A549 (cell line): ENCODE measurements around the gene SRGAP3. TPM values are rescaled to one million over a fixed set of nuclear protein-coding genes. Genes with fewer than 3 reads are reported as not detected.

ENCODE experiments used
- ATAC-seq, 2 experiments: fragments of 200-7000 bp in 1 of 2; fragments of >200 bp in 1 of 2; cut with Nextera tagmentation in 1 of 2; cut with Tn5 transposase in 1 of 2; 3 replicates each; pipeline versions ENCODE4 v1.8.0 to v1.9.1; 2018 to 2020; ENCODE audit warnings: mild to moderate bottlenecking in 1 of 2, moderate library complexity in 1 of 2
- CTCF ChIA-PET: fragments of 300-600 bp; sonication (Branson Sonifier 250); formaldehyde crosslinking; extraction: SDS; loops from one replicate; lab custom pipeline; 2021; ENCODE audit warnings: antibody characterized with exemption, inconsistent platforms; lab: Yijun Ruan, JAX
- POLR2A ChIA-PET: fragments of 350-600 bp; formaldehyde crosslinking; extraction: SDS; loops from one replicate; lab custom pipeline; 2021; ENCODE audit warnings: antibody characterized with exemption, inconsistent platforms; lab: Yijun Ruan, JAX
- DNase-seq, 2 experiments: peaks; one replicate each; pipeline versions ENCODE4 v3.0.0 to v3.0.0-alpha.2; 2011 to 2016; ENCODE audit warnings: low read depth in 1 of 2, low spot score in 1 of 2
- FAIRE-seq: peaks from 2 replicates; lab custom pipeline; 2011; peaks lifted over from hg19 to GRCh38; lab: Jason Lieb, UNC
- H3K27ac ChIP-seq, 2 experiments: fragments of >200 bp; sonication (Bioruptor Twin); formaldehyde crosslinking; 3 replicates each; pipeline ENCODE4 v1.5.1; 2016 to 2017
- H3K4me1 ChIP-seq: fragments of >200 bp; sonication (Bioruptor Twin); formaldehyde crosslinking; 3 replicates; pipeline ENCODE4 v1.6.1; 2016
- H3K4me2 ChIP-seq: fragments of >200 bp; sonication (Bioruptor Twin); formaldehyde crosslinking; 3 replicates; pipeline ENCODE4 v1.6.1; 2016
- H3K4me3 ChIP-seq: fragments of >200 bp; sonication (Bioruptor Twin); formaldehyde crosslinking; 3 replicates; pipeline ENCODE4 v1.5.1; 2016
- H3K9me3 ChIP-seq: fragments of >200 bp; sonication (Bioruptor Twin); formaldehyde crosslinking; 3 replicates; pipeline ENCODE4 v1.6.1; 2016
- BCL3 ChIP-seq: fragments of >200 bp; sonication (Bioruptor Twin); formaldehyde crosslinking; IDR thresholded peaks from 3 replicates; pipeline ENCODE4 v1.6.1; 2016
- BHLHE40 ChIP-seq: IDR thresholded peaks from 2 replicates; pipeline ENCODE4 v1.6.1; 2012; ENCODE audit warnings: low read depth, low read length, inconsistent platforms
- CBX8 ChIP-seq: fragments of 200-600 bp; sonication (generic); IDR thresholded peaks from 2 replicates; pipeline ENCODE4 v1.6.1; 2016
- CEBPB ChIP-seq, 2 experiments: fragments of >200 bp in 1 of 2; sonication (Bioruptor Twin) in 1 of 2; formaldehyde crosslinking in 1 of 2; IDR thresholded peaks; 2 replicates each; pipeline ENCODE4 v1.6.1; 2012 to 2016
- CHD2 ChIP-seq: fragments of 150-350 bp; IDR thresholded peaks from 2 replicates; pipeline ENCODE4 v1.6.1; 2014; ENCODE audit warnings: low read length; ENCODE audit not compliant: partially characterized antibody
- ESRRA ChIP-seq: fragments of 150-350 bp; IDR thresholded peaks from 2 replicates; pipeline ENCODE4 v1.6.1; 2014; ENCODE audit warnings: mild to moderate bottlenecking, low read length, borderline replicate concordance
- FOSB ChIP-seq: fragments of 250-450 bp; sonication (Bioruptor Pico); IDR thresholded peaks from 2 replicates; pipeline ENCODE4 v1.5.0; 2020; ENCODE audit warnings: mild to moderate bottlenecking, moderate library complexity
- KDM1A ChIP-seq: fragments of 200-600 bp; sonication (generic); IDR thresholded peaks from 2 replicates; pipeline ENCODE4 v1.6.1; 2016; ENCODE audit warnings: low read depth, mild to moderate bottlenecking
- MAX ChIP-seq: IDR thresholded peaks from 2 replicates; pipeline ENCODE4 v1.6.1; 2012
- NPAS2 ChIP-seq: fragments of 250-450 bp; sonication (Bioruptor Pico); IDR thresholded peaks from 2 replicates; pipeline ENCODE4 v1.8.0; 2022; ENCODE audit warnings: mild to moderate bottlenecking, moderate library complexity, borderline replicate concordance
- POLR2A ChIP-seq: IDR thresholded peaks from 2 replicates; pipeline ENCODE4 v1.6.1; 2012; ENCODE audit warnings: mild to moderate bottlenecking, low read length
- RARB ChIP-seq: fragments of 250-450 bp; sonication (Bioruptor Pico); IDR thresholded peaks from 2 replicates; pipeline ENCODE4 v1.8.0; 2021; ENCODE audit warnings: mild to moderate bottlenecking, moderate library complexity
- REST ChIP-seq: fragments of 200-600 bp; sonication (generic); IDR thresholded peaks from 2 replicates; pipeline ENCODE4 v1.6.1; 2016; ENCODE audit warnings: antibody characterized with exemption, mild to moderate bottlenecking, moderate library complexity
- SMC3 ChIP-seq: fragments of >200 bp; sonication (Bioruptor Twin); formaldehyde crosslinking; IDR thresholded peaks from 3 replicates; pipeline ENCODE4 v1.6.1; 2018; ENCODE audit warnings: inconsistent platforms
- USF2 ChIP-seq: fragments of 450-650 bp; IDR thresholded peaks from 2 replicates; pipeline ENCODE4 v1.6.1; 2014; ENCODE audit warnings: antibody characterized with exemption
- ZFP36 ChIP-seq: fragments of 450-650 bp; IDR thresholded peaks from 2 replicates; pipeline ENCODE4 v1.6.1; 2014; ENCODE audit warnings: borderline replicate concordance; ENCODE audit not compliant: partially characterized antibody
- ZSCAN20 ChIP-seq: fragments of 250-450 bp; sonication (Bioruptor Pico); IDR thresholded peaks from 2 replicates; pipeline ENCODE4 v1.8.0; 2022; ENCODE audit warnings: mild to moderate bottlenecking, moderate library complexity
- WGBS: methylation state at CpG from one replicate; pipeline ENCODE4 v1.1.6; 2017; ENCODE audit errors: missing lambda C conversion rate; 5-methylcytosine and 5-hydroxymethylcytosine counted together
- polyA plus RNA-seq, 4 experiments: library from polyadenylated mRNA; depleted of rRNA in 3 of 4; stranded (reverse); fragments of >200 nt; fragmentation: RNase III in 1 of 4; extraction: RNeasy Plus Mini Kit Qiagen cat#74134 plus additional on column Dnase treatment in 1 of 4; gene quantifications; 2 replicates in 3 of 4; 3 replicates in 1 of 4; pipeline ENCODE4 v1.2.3, GENCODE V29; 2011 to 2017

SRGAP3 gene
- polyA plus RNA-seq, 2 of the 4 experiments (the other 2 are of a cell fraction): 1.6 to 2.5 TPM

- TF ChIP-seq RARB (CRISPR knock-in tag) (no peak), REST (no peak), BHLHE40 (no peak), ZSCAN20 (CRISPR knock-in tag) (no peak)
- TF ChIP-seq, all 56 proteins: peak for 0
- FAIRE-seq: no peak
- Histone ChIP-seq H3K4me1 (no peaks in the 10 kb centered on the region), H3K9me3 (no peaks in the 10 kb centered on the region), H3K4me2 (no peak overlapping the region), H3K27ac (no peak overlapping the region), H3K4me3 (no peak overlapping the region)
- 60% methylated on average over 7 of the region's 7 CpGs for WGBS
- ATAC-seq: no peak
- POLR2A ChIA-PET: no interaction called here
- CTCF ChIA-PET: interaction anchor here (0.6 to 2.0 kb wide), 6 partner anchors 8 to 956 kb away, joined by 3 to 7 read pairs (median 4); partner anchors contain the start of gene OXTR
- no peak for DNase-seq
These were observed 223.0 kb downstream of the SRGAP3 start for GRCh38 chr3:9026320-9027045.

- Histone ChIP-seq H3K9me3 (no peaks in the 10 kb centered on the region), H3K27ac (no peak overlapping the region), H3K4me3 (no peak overlapping the region), H3K4me1 (no peaks in the 10 kb centered on the region), H3K4me2 (no peak overlapping the region)
- ChIA-PET POLR2A (no interaction called here), CTCF (no interaction called here)
- WGBS: 45% methylated on average over 2 of the region's 2 CpGs
- FAIRE-seq (no peak), DNase-seq (no peak), ATAC-seq (no peak)
- TF ChIP-seq REST: no peak
- TF ChIP-seq KDM1A: no peak
- no peak for TF ChIP-seq USF2
- no peak for TF ChIP-seq CHD2
- no peak for TF ChIP-seq MAX
- no peak for TF ChIP-seq BCL3
- TF ChIP-seq NPAS2 (CRISPR knock-in tag): no peak
- TF ChIP-seq CEBPB (IDR thresholded peaks at IDR 0.05): no peak
- TF ChIP-seq ESRRA: no peak
- no peak for TF ChIP-seq FOSB (CRISPR knock-in tag)
- no peak for TF ChIP-seq ZFP36
- TF ChIP-seq SMC3: no peak
- no peak for TF ChIP-seq POLR2A
- TF ChIP-seq BHLHE40: no peak
- no peak for TF ChIP-seq CBX8
These were observed 225.1 kb downstream of the SRGAP3 start for GRCh38 chr3:9024341-9024740.
